VCaP (cell line): ENCODE data around the gene HDLBP.

Source experiments
- H3K27ac ChIP-seq: fragments of 450-650 bp; 2 replicates; pipeline ENCODE4 v1.5.1; 2017
- TF ChIP-seq, protein P1 (sequence below): fragments of 450-650 bp; conservative IDR thresholded peaks from 2 replicates; pipeline ENCODE4 v1.5.1; 2017; ENCODE audit warnings: mild to moderate bottlenecking, moderate library complexity

Gene HDLBP

DNA sequence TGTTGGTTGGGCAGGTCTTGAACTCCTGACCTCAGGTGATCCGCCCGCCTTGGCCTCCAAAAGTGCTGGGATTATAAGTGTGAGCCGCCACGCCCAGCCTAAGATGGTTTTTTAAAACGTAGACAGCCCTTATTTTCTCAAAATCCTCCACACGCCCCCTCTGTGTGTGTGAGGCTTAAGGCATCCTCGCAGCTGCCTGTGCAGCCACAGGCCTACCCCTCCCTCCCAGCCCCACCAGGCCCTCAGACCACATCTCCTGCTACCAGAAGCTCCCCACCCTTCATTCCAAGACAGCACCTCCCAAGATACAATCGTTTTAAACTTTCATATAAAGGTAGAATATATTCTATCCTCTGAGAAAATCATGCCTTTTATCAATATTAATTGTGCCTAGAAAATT is 122.2 kb downstream of the HDLBP start:
- TF ChIP-seq, protein P1, sequence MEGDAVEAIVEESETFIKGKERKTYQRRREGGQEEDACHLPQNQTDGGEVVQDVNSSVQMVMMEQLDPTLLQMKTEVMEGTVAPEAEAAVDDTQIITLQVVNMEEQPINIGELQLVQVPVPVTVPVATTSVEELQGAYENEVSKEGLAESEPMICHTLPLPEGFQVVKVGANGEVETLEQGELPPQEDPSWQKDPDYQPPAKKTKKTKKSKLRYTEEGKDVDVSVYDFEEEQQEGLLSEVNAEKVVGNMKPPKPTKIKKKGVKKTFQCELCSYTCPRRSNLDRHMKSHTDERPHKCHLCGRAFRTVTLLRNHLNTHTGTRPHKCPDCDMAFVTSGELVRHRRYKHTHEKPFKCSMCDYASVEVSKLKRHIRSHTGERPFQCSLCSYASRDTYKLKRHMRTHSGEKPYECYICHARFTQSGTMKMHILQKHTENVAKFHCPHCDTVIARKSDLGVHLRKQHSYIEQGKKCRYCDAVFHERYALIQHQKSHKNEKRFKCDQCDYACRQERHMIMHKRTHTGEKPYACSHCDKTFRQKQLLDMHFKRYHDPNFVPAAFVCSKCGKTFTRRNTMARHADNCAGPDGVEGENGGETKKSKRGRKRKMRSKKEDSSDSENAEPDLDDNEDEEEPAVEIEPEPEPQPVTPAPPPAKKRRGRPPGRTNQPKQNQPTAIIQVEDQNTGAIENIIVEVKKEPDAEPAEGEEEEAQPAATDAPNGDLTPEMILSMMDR, result no peak
- H3K27ac ChIP-seq, result no peak overlapping the region

DNA sequence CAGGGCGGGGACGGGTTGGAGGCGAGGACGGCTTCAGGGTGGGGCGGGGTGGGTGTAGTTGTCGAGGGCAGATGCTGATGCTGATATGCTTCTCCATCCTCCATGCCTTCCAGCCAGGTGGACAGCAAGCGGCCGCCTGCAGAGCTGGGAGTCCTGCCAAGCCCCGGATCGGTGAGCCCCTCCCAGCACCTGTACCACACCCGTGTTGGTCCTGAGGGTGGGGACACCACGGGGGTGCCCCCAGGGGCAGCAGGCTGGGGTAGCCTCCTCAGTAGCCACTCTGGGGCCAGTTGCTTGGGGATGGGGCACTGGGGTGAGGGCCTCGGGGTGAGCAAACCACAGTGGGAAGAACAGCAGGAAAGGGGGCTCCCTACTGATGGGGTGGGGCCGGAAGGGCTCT is 124.4 kb downstream of the HDLBP start:
- no peak overlapping the region for H3K27ac ChIP-seq

DNA sequence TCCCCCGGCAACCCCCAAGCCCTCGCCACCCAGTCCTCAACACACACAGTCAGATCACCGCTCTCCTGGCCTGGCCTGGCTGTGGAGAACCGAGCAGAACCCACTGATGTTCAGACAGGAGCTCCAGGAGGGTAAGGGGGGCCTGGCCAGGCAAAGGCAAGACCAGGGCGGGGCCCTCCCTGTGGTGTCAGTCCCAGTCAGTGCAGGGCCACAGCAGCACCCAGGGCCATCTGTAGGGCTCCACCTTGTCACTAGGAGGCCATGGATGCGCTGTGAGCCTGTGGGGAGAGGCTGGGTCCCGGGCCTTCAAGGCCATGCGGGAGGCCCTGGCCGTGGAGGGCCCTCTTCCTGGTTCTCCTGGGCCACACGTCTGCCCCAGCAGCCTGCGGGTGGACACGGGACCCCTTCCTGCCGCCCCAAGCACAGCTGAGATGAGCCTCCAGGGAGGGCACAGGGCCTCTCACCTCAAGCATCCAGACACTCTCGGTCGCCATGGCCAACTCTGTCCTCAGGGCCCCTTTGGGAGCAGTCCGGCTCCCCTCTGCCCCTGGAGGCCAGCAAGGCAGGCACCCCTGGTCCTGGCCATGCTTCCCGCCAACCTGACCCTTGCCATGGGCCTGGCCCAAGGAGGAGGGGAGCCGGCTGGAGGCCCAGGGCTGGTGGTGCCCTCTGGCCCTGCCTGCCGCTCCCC is 125.0 kb downstream of the HDLBP start:
- TF ChIP-seq, protein P1, result no peak
- no peak overlapping the region for H3K27ac ChIP-seq

More for the DNA sequence above, 124.4 kb downstream of the HDLBP start:
- TF ChIP-seq, protein P1, result no peak

DNA sequence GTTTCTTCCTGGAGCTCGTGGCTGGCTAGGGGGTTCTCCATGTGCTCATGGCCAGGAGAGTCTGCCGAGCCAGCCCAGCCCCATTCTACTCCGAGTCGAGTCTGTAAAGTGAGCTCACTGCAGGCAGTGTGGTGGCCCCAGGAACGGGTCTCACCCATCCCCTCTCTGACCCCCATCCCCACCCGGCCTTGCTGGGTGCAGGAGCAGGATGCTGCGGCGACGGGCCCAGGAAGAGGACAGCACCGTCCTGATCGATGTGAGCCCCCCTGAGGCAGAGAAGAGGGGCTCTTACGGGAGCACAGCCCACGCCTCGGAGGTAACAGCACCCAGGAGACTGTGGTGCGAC is 125.6 kb downstream of the HDLBP start:
- TF ChIP-seq, protein P1, result no peak
- no peak overlapping the region; the same call in 1 of the 2 replicates for H3K27ac ChIP-seq

DNA sequence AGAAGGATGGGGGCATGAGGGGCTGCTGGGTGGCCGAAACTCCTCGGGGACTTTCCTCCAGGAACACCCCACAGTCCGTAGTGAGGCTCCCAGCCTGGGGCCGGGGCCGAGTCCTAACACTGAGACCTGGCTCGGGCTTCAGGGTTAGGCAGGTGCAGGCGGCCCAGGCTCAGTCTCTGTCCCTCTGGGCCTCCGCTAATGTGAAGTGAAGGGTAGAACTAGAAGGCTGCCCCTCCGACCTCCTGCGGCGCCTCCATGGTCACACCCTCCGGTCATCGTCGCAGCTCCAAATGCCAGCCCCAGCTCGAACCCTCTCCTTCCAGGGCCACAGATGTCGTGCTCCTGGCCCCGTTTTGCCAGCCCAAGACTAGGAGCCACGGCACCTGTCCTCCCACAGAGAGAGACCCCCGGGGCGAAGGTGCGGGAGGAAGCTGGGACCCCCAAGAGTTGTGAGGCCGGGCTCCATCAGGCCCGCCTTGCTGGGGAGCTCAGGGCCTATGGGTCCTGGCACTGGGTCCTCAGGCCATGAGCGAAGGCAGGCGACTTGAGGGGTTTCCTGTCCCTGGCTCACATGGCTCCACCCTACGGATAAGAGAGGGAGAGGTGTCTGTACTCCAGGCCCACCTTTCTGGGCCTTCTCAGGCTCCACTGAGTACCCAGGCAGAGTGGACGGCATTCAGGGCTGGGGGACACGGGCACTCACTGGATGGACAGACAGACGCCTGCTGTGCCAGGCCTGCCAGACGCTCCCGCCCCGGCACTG is 126.2 kb downstream of the HDLBP start:
- peak overlapping the region; percentile 61 for H3K27ac ChIP-seq

DNA sequence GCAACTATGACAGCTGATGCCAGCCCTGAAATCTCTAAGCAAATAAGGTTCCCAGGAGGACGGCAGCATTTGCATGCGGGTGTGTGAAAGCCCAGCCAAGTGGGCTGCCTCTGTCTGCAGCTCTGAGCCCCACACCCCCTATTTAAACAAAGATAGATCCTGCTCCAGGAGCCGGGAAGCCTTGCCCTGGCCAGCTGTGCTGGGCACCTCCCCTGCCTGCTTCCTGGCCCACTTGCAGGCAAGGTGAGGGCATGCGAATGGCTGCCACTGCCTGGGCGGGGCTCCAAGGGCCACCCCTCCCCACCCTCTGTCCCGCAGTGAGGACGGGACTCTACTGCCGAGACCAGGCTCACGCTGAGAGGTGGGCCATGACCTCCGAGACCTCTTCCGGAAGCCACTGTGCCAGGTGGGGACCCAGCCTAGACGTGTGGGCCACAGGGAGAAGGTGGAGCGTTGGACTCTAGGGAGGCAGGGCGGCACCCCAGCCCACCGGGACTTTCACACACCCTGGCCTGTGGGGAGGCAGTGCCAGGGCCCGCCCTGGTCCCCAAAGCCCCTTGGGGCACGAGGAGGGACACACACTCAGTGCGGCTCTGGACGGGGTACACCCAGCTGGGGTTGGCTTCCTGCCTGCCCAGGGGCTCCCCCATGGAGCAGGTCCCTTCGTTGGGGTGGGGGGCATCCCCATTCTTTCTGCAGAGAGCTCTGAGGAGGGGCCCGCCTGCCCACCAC is 126.9 kb downstream of the HDLBP start, which contains the start of gene ANO7:
TSS of gene ANO7 (plus strand) at position 317 of the 732 bp plus-strand sequence. CDS start 1,387 bp downstream, outside the sequence.
- TF ChIP-seq, protein P1, result no peak
- peak within 1 kb of the TSS; percentile 61 for H3K27ac ChIP-seq

More for the DNA sequence above, 126.2 kb downstream of the HDLBP start:
- TF ChIP-seq, protein P1, result no peak

DNA sequence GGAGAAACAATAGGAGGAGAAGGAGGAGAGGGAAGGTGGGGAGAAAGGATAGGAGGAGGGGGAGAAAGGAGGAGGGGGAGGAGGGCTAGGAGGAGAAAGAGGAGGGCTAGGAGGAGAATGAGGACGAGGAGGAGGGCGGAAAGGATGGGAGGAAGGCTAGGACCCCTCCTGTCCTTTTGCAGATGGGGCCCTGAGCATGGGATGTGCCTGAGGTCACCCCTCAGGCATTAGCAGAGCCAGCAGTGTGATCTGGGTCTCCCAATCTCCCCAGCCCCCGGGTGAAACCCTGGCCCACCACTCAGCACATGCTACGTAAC is 127.6 kb downstream of the HDLBP start:
- H3K27ac ChIP-seq, result peak overlapping the region; percentile 61
- TF ChIP-seq, protein P1, result no peak
